GDM1 (cell line): Measurements from ENCODE around the gene ATG5.

Experiments
- DNase-seq: peaks from one replicate; lab custom pipeline; 2025; lab: John Stamatoyannopoulos, UW

The ATG5 gene

GRCh38 chr6:106220485-106220884 lies 105.1 kb downstream of the ATG5 start:
- DNase-seq: no peak

- DNase-seq: no peak
Measured at GRCh38 chr6:106216527-106216926, 109.0 kb downstream of the ATG5 start.

- no peak for DNase-seq
Measured at GRCh38 chr6:106215608-106216007, 110.0 kb downstream of the ATG5 start.

- DNase-seq: no peak
Measured at GRCh38 chr6:106214531-106214930, 111.0 kb downstream of the ATG5 start.

GRCh38 chr6:106213660-106214289 lies 111.8 kb downstream of the ATG5 start:
- DNase-seq: no peak

GRCh38 chr6:106212576-106212975 lies 113.0 kb downstream of the ATG5 start:
- DNase-seq: no peak

GRCh38 chr6:106206905-106207304 lies 118.7 kb downstream of the ATG5 start:
- no peak for DNase-seq

GRCh38 chr6:106204961-106205360 lies 120.6 kb downstream of the ATG5 start:
- DNase-seq: no peak

- DNase-seq: peak; percentile 8
Measured at GRCh38 chr6:106199998-106200397, 125.6 kb downstream of the ATG5 start.

- no peak for DNase-seq
Measured at GRCh38 chr6:106199331-106199730, 126.2 kb downstream of the ATG5 start.

GRCh38 chr6:106197441-106197840 lies 128.1 kb downstream of the ATG5 start:
- no peak for DNase-seq

- DNase-seq: no peak
Measured at GRCh38 chr6:106194949-106195921, 130.3 kb downstream of the ATG5 start.

GRCh38 chr6:106192824-106193223 lies 132.7 kb downstream of the ATG5 start:
- DNase-seq: no peak

GRCh38 chr6:106188104-106188794 lies 137.3 kb downstream of the ATG5 start:
- DNase-seq: no peak

GRCh38 chr6:106187424-106187982 lies 138.1 kb downstream of the ATG5 start:
- no peak for DNase-seq

GRCh38 chr6:106186714-106187113 lies 138.8 kb downstream of the ATG5 start:
- DNase-seq: no peak

- no peak for DNase-seq
Measured at GRCh38 chr6:106186172-106186571, 139.4 kb downstream of the ATG5 start.

- DNase-seq: no peak
Measured at GRCh38 chr6:106185615-106186014, 139.9 kb downstream of the ATG5 start.

- DNase-seq: no peak
Measured at GRCh38 chr6:106184629-106185028, 140.9 kb downstream of the ATG5 start.

GRCh38 chr6:106183430-106183829 lies 142.1 kb downstream of the ATG5 start:
- DNase-seq: no peak

GRCh38 chr6:106182455-106182854 lies 143.1 kb downstream of the ATG5 start:
- no peak for DNase-seq

- no peak for DNase-seq
Measured at GRCh38 chr6:106181664-106182418, 143.7 kb downstream of the ATG5 start.
